ENCODE data around the gene RBM20. TPM values are rescaled to one million over a fixed set of nuclear protein-coding genes. Genes with fewer than 3 reads are reported as not detected.
A peak's percentile ranks its signal among the peaks of the same experiment; 100 is the strongest.

The RBM20 gene
- total RNA-seq, 1 donor from 2014 or later, result 0.29 TPM

GRCh38 chr10:110780704-110781103 lies 136.6 kb downstream of the RBM20 start:
- no peak for DNase-seq (ENCODE audit: extremely low read depth, low read depth, low spot score)

DNA sequence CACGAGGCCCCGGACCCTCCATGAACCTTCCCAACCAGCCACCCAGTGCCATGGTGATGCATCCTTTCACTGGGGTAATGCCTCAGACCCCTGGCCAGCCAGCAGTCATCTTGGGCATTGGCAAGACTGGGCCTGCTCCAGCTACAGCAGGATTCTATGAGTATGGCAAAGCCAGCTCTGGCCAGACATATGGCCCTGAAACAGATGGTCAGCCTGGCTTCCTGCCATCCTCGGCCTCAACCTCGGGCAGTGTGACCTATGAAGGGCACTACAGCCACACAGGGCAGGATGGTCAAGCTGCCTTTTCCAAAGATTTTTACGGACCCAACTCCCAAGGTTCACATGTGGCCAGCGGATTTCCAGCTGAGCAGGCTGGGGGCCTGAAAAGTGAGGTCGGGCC lies 137.0 kb downstream of the RBM20 start:
- DNase-seq (ENCODE audit: extremely low read depth, low read depth, low spot score), result no peak

- no peak for DNase-seq (ENCODE audit: extremely low read depth, low read depth, low spot score)
Measured at GRCh38 chr10:110782616-110783015, 138.5 kb downstream of the RBM20 start.

GRCh38 chr10:110783509-110784107 lies 139.5 kb downstream of the RBM20 start:
- no peak for DNase-seq (ENCODE audit: extremely low read depth, low read depth, low spot score)

DNA sequence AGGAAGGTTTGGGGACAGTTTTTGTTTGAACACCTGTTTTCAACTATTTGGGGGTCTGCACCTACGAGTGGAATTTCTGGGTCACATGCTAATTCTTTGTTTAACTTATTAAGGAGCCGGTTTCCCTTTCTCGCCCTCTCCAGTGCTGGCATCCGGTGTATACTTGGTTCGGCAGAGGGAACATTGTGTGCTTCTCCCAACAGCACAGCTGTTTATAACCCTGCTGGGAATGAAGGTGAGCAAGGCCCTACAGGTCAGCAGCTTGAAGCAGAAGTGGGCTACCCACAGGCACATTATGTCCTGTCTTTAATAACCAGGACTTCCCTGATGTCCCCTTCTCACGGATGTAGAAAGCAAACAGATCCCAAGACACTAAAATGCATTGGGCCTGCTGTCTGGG lies 140.1 kb downstream of the RBM20 start:
- DNase-seq (ENCODE audit: extremely low read depth, low read depth, low spot score), result no peak

- DNase-seq (ENCODE audit: extremely low read depth, low read depth, low spot score), result no peak
Measured at GRCh38 chr10:110786172-110786571, 142.0 kb downstream of the RBM20 start.

DNA sequence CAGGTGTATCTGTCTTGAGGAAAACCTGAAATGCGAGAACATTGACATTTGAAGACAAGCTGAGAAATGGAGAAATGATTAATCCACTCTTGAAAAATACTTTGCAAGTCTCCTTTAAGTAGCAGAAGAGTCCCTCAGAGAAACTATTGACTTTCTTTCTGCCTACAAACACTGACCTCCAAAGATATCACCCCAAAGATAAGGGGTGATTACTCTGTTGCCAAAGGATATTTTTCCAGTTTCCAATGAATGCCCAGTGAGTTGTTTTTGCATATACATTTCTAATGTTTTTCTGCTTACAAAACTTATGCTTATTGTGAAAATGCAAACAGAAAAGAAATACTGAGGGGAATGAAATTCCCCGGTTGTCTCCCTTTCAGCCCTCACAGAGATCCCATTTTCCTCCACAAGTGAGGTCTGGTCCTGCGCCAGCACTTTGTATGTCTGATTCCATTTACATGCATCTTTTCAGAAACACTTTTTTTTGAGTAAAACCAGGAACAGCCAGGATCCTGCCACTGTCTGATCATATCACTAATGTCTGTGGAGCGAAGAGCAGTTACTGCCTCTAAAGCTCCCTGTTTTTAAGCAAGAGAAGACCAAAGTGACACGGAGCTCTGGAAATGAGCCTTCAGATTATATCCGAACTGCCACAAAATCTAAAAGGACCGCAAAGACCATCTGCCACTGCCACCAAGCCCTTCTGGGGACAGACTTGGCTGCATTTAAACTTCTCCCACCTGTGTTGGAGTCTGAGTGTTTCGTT lies 144.7 kb downstream of the RBM20 start:
- no peak for DNase-seq (ENCODE audit: extremely low read depth, low read depth, low spot score)

DNA sequence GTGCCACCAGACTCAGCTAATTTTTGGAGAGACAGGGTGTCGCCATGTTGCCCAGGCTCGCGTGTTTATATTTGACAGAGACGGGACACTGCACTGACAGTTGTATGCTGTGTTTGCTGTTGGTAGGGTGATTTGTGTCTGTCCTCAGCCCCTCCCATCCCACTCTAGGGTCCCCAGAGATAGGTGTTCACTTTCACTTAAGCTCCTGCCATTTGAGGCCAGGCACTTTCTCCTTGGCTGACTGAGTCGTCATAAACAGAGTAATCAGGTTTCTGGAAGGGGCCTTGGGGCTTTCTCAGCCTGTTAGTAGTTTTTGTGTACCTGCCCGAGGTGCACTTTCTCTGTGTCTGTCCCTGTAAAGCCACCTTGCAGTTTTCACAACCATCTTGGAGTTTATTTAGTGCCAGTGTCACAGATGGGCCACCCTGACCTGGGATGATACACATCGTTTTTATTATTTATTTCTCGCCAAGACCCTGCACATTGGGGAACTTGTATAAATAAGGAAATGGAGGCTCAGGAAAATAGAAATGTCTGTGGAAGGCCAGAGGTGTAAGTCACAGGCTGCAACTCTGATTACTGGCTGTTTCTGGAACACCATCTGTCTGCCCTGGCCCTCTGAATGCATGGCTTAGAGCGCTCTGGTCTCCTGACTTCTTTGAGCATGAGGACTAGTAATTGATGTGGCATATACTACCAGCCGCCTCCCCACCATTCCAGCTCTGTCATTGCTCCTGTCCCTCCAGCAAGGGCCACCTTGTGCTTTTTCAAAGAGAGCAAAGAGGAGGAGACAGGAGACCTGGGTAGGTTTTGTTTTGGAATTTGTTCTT lies 145.7 kb downstream of the RBM20 start:
- DNase-seq (ENCODE audit: extremely low read depth, low read depth, low spot score), result no peak

- no peak for DNase-seq (ENCODE audit: extremely low read depth, low read depth, low spot score)
Measured at GRCh38 chr10:110790913-110791506, 146.9 kb downstream of the RBM20 start.

GRCh38 chr10:110791541-110792073 lies 147.5 kb downstream of the RBM20 start:
- DNase-seq (ENCODE audit: extremely low read depth, low read depth, low spot score), result no peak

DNA sequence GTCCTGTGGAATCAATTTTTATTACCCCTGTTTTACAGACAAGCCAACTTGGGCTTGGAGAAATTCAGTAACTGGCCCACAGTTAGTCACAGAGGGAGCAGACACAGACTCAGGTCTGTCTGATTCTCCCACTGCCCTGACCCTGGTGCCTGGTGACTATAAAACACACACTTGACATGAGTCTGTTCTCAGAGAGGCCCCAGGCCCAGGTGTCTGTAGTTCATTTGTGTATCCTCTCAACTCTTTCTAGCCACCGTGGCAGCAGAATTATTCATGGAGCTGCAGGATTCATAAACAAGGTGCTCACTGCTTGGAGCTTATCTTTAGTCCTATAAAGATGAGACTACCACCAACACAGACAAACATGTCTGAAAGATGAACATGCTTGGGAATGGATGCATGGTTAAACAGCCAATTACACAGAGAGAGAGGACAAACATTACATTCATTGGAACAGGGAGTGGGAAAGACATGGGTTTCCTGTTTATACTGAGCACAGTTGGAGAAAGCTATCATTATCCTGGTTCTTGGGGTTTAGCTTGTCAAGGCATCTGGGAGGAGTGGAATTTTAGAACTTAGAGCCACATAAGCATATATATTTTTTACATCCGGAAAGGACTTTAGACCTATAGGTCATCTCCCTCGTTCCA lies 148.5 kb downstream of the RBM20 start:
- no peak for DNase-seq (ENCODE audit: extremely low read depth, low read depth, low spot score)

- no peak for DNase-seq (ENCODE audit: extremely low read depth, low read depth, low spot score)
Measured at GRCh38 chr10:110793128-110793812, 149.1 kb downstream of the RBM20 start.

GRCh38 chr10:110793886-110794285 lies 149.8 kb downstream of the RBM20 start:
- no peak for DNase-seq (ENCODE audit: extremely low read depth, low read depth, low spot score)

GRCh38 chr10:110794808-110795207 lies 150.7 kb downstream of the RBM20 start:
- DNase-seq (ENCODE audit: extremely low read depth, low read depth, low spot score), result no peak

DNA sequence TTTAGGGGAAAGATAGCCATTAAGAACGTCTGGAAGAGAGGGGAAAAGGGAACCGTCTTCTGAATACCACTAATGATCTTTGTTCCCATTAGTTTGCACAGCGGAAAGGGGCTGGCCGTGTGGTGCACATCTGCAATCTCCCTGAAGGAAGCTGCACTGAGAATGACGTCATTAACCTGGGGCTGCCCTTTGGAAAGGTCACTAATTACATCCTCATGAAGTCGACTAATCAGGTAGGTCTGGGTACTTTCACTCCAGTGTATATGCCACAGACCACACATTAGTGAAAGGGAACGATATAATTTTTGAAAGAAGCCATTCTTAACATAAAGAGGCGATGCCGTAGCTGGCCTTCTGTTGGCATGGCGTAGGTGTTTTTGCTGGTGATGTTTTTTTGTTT lies 153.3 kb downstream of the RBM20 start:
- DNase-seq (ENCODE audit: extremely low read depth, low read depth, low spot score), result no peak

- DNase-seq (ENCODE audit: extremely low read depth, low read depth, low spot score), result no peak
Measured at GRCh38 chr10:110798340-110798739, 154.2 kb downstream of the RBM20 start.

DNA sequence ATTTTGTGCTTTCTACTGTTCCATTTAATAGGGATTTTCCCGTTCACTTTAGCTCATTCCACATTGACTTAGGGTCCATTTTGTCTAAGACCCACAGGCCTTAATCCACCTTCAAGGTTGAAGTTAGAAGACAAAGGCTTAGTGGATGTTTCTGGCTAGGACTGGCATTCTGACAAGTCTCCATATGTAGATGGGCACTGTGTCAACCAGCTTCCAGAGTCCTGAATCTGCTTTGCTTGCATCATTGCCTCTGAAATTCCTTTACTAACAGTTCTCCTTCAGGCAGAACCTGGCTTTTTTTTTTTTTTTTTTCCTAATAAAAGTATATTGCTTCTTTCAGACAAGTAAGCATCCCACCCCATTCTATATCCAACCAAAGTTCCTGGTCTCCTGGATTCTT lies 158.0 kb downstream of the RBM20 start:
- DNase-seq (ENCODE audit: extremely low read depth, low read depth, low spot score), result no peak

DNA sequence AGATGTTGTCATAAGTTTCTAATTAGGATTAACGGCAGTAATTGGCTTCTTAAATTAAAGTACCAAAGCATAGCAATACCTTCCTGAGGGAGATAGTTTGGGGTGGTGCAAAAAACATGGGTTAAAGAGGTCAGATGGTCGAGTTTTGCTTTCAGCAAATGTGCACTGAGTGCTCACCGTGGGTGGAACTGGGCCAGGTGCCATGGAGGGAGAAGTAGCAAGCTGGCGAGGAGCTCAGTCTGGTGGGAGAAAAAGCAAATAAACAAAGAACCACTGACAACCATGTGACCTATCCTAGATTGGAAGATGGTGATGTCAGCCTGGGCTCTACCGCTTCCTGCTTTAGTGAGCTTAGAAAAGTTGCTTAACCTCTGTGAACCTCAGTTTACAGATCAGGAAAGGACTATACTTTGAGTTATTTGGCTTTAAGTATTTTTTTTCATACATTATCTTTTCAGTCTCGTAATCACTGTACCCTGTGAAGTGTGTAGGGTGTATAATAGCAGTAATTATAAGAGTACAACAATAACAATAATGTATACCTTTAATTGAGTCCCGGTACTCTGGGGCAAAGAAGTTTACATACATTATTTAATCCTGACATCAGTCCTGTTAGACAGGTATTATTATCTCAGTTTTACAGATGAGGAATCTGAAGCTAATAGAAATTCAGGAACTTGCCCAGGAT lies 158.6 kb downstream of the RBM20 start:
- peak; percentile 31 for DNase-seq (ENCODE audit: extremely low read depth, low read depth, low spot score)

- DNase-seq (ENCODE audit: extremely low read depth, low read depth, low spot score), result no peak
Measured at GRCh38 chr10:110803239-110803749, 159.2 kb downstream of the RBM20 start.

Data from glomerular endothelial cell (primary cell).